Fibroblast of villous mesenchyme (primary cell): ENCODE results near the gene KCNJ2. TPM values are rescaled to one million over a fixed set of nuclear protein-coding genes. Genes with fewer than 3 reads are reported as not detected.

Source experiments
- DNase-seq: peaks from one replicate; pipeline ENCODE4 v3.0.0-alpha.2; 2010; ENCODE audit warnings: low read depth
- H3K4me3 ChIP-seq: 2 replicates; pipeline ENCODE4 v1.5.1; 2011; ENCODE audit warnings: low read depth, mild to moderate bottlenecking, low read length
- CTCF ChIP-seq: IDR thresholded peaks from 2 replicates; pipeline ENCODE4 v1.5.1; 2012; ENCODE audit warnings: low read depth, mild to moderate bottlenecking, low read length; ENCODE audit not compliant: insufficient read depth
- total RNA-seq: library from RNA; depleted of rRNA; stranded (reverse); fragments of >200 nt; gene quantifications from 2 replicates; pipeline ENCODE4 v1.2.3, GENCODE V29; 2012

The KCNJ2 gene
- total RNA-seq, 1 donor, result 0.86 TPM

- H3K4me3 ChIP-seq, result no peak overlapping the region
- TF ChIP-seq CTCF, result no peak
- no peak for DNase-seq
Observed at GRCh38 chr17:70127221-70127873, 42.0 kb upstream of the KCNJ2 start.

GRCh38 chr17:70128727-70129238 is 40.5 kb upstream of the KCNJ2 start:
- no peak overlapping the region for H3K4me3 ChIP-seq
- no peak for TF ChIP-seq CTCF
- no peak for DNase-seq

DNA sequence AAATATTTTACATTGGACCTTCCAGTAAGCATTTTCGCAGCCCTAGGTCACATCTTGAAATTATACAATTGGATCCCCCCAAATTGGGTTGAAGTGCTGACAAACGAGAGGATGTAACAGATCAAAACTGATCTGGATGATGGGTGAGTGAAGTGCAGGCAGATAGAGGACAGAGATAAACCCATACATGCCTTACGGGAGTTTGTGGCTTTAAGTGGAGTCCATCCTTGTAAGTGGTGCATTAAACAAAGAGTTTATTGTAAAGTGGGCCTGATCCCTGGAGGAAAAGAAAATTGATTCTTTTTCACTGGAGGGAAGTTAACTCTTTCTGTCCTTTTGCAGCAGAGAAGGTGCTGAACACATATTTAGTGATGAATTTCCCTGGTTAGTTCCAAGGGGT is 39.0 kb upstream of the KCNJ2 start:
- TF ChIP-seq CTCF, result no peak
- H3K4me3 ChIP-seq, result no peak overlapping the region

GRCh38 chr17:70132505-70132904 is 36.8 kb upstream of the KCNJ2 start:
- H3K4me3 ChIP-seq, result no peak overlapping the region
- DNase-seq, result no peak
- TF ChIP-seq CTCF, result no peak

More for the DNA sequence above, 39.0 kb upstream of the KCNJ2 start:
- no peak for DNase-seq

DNA sequence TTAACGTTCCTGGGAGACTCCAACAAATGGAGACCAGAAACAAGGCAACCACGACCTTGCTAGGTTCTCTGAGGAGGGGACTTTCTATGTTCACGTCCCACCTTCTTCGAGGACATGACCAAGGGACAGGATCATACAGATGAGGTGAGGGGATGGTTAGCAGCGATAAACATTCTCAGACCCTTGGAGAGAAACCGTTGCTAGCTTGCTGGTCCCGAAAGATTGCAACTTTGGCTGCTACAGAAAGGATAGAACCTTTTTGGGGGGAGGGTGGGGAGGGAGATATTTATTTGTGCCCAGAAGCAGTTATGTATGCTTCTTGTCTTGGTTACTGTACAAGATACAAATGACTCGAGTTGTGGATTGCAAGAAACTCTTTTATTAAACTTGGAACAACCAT is 35.3 kb upstream of the KCNJ2 start:
- DNase-seq, result no peak
- no peak overlapping the region for H3K4me3 ChIP-seq
- TF ChIP-seq CTCF, result no peak

DNA sequence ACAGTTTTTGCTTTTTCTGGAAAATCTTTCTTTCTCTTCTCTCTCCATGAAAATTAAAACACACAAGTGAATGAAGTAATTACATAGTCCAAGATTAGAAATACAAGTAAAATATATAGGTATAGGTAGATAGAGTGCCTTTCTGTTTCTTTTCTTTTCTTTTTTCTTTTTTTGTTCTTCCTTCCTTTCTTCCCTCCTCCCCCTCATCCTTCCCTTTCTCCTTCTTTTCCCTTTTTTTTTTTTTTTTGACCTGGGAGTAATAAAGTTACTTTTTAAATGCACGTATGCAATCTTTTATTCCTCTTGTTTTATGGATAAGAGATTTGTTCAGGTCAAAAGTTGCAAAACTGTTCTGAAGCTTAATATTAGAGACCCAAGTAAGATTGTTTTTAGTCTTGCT is 34.6 kb upstream of the KCNJ2 start:
- TF ChIP-seq CTCF, result no peak
- H3K4me3 ChIP-seq, result no peak overlapping the region

GRCh38 chr17:70136131-70136530 is 33.2 kb upstream of the KCNJ2 start:
- no peak for TF ChIP-seq CTCF
- DNase-seq, result no peak
- H3K4me3 ChIP-seq, result no peak overlapping the region

More for the DNA sequence above, 34.6 kb upstream of the KCNJ2 start:
- no peak for DNase-seq
